NT2/D1 (cell line): ENCODE results near the gene FHAD1.

Experiments
- DNase-seq: peaks from one replicate; pipeline ENCODE4 v3.0.0-alpha.2; 2011; ENCODE audit warnings: low read depth, low spot score
- H3K27me3 ChIP-seq: 2 replicates; pipeline ENCODE4 v1.6.0; 2011; ENCODE audit warnings: mild to moderate bottlenecking; ENCODE audit not compliant: insufficient read length, insufficient read depth
- H3K36me3 ChIP-seq: 2 replicates; pipeline ENCODE4 v1.6.1; 2011; ENCODE audit warnings: mild to moderate bottlenecking, low read length, mixed read lengths; ENCODE audit not compliant: insufficient read depth, insufficient read length
- H3K4me1 ChIP-seq: 2 replicates; pipeline ENCODE4 v1.5.1; 2011; ENCODE audit not compliant: insufficient read depth, insufficient read length
- H3K4me3 ChIP-seq: 2 replicates; pipeline ENCODE4 v1.5.1; 2011; ENCODE audit warnings: low read depth; ENCODE audit not compliant: insufficient read length
- H3K9ac ChIP-seq: 2 replicates; pipeline ENCODE4 v1.6.0; 2011; ENCODE audit warnings: low read depth; ENCODE audit not compliant: insufficient read length
- H3K9me3 ChIP-seq: 2 replicates; pipeline ENCODE4 v1.5.1; 2011; ENCODE audit warnings: mild to moderate bottlenecking, low read length; ENCODE audit not compliant: insufficient read depth
- SUZ12 ChIP-seq: IDR thresholded peaks from 2 replicates; pipeline ENCODE4 v1.6.1; 2011; ENCODE audit not compliant: insufficient read length, insufficient read depth; ENCODE audit errors: extremely low read depth
- YY1 ChIP-seq: IDR thresholded peaks from 2 replicates; pipeline ENCODE4 v1.6.1; 2011; ENCODE audit not compliant: insufficient read length, insufficient read depth
- ZNF274 ChIP-seq: IDR thresholded peaks from 2 replicates; pipeline ENCODE4 v1.6.1; 2011; ENCODE audit warnings: mild to moderate bottlenecking, low read depth, low read length

The FHAD1 gene

GRCh38 chr1:15357612-15358207, 110.7 kb downstream of the FHAD1 start:
- Histone ChIP-seq H3K4me1 (no peaks in the 10 kb centered on the region), H3K27me3 (no peaks in the 10 kb centered on the region), H3K36me3 (no peaks in the 10 kb centered on the region), H3K9ac (no peak overlapping the region), H3K4me3 (no peak overlapping the region), H3K9me3 (no peaks in the 10 kb centered on the region)
- no peak for DNase-seq
- TF ChIP-seq SUZ12 (no peak), ZNF274 (no peak), YY1 (no peak)

- no peaks in the 10 kb centered on the region for H3K4me1 ChIP-seq
- DNase-seq = no peak
- TF ChIP-seq ZNF274 (no peak), SUZ12 (no peak), YY1 (no peak)
- no peaks in the 10 kb centered on the region for H3K27me3 ChIP-seq
- H3K36me3 ChIP-seq = no peaks in the 10 kb centered on the region
- no peak overlapping the region for H3K9ac ChIP-seq
- H3K4me3 ChIP-seq = no peak overlapping the region
- H3K9me3 ChIP-seq = no peaks in the 10 kb centered on the region
Measured at GRCh38 chr1:15358565-15359133, 111.6 kb downstream of the FHAD1 start.

GRCh38 chr1:15360700-15361099, 113.7 kb downstream of the FHAD1 start:
- no peaks in the 10 kb centered on the region for H3K4me1 ChIP-seq
- no peaks in the 10 kb centered on the region for H3K9me3 ChIP-seq
- H3K4me3 ChIP-seq = no peak overlapping the region
- no peaks in the 10 kb centered on the region for H3K27me3 ChIP-seq
- DNase-seq = no peak
- no peak overlapping the region for H3K9ac ChIP-seq
- H3K36me3 ChIP-seq = no peaks in the 10 kb centered on the region
- no peak for TF ChIP-seq SUZ12
- no peak for TF ChIP-seq ZNF274
- TF ChIP-seq YY1 = no peak

DNA sequence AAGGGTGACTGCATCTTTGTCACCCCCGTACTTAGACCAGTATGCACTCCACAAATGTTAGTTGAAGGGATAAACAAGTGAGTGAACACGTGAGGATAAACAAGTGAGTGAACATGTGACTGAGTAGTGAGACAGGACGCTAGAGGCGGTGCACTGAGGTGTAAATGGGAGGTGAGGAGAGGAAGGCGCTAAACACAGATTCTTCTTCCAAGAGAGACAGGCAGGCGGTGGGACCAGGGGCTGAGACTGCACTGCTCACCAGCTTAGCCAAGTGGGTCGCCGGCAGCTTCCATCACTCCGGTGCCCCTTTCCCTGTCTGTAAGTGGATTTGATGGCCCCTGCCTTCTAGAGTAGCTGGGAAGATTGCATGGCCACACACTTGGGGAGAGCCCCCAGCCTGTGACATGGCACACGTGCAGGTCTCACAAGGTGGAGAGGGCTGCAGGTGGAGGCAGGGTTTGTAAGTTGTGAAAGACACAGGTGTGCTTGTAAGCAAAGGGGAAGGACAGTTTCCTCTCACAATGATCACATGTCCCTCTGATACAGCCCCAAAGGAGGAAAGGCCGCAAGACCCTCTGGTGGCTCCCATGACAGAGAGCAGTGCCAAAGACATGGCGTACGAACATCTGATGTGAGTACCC, 115.2 kb downstream of the FHAD1 start:
- H3K9ac ChIP-seq = no peak overlapping the region
- no peak for DNase-seq
- no peaks in the 10 kb centered on the region for H3K27me3 ChIP-seq
- no peaks in the 10 kb centered on the region for H3K4me1 ChIP-seq
- no peak overlapping the region for H3K4me3 ChIP-seq
- TF ChIP-seq SUZ12 = no peak
- no peak for TF ChIP-seq YY1
- no peak for TF ChIP-seq ZNF274
- H3K36me3 ChIP-seq = no peaks in the 10 kb centered on the region
- no peaks in the 10 kb centered on the region for H3K9me3 ChIP-seq

- no peaks in the 10 kb centered on the region for H3K27me3 ChIP-seq
- DNase-seq = no peak
- H3K36me3 ChIP-seq = no peaks in the 10 kb centered on the region
- no peak for TF ChIP-seq SUZ12
- TF ChIP-seq ZNF274 = no peak
- TF ChIP-seq YY1 = no peak
- no peak overlapping the region for H3K9ac ChIP-seq
- H3K4me1 ChIP-seq = no peaks in the 10 kb centered on the region
- no peaks in the 10 kb centered on the region for H3K9me3 ChIP-seq
- no peak overlapping the region for H3K4me3 ChIP-seq
Measured at GRCh38 chr1:15362737-15363128, 115.7 kb downstream of the FHAD1 start.

- Histone ChIP-seq H3K27me3 (no peaks in the 10 kb centered on the region), H3K4me1 (no peaks in the 10 kb centered on the region), H3K4me3 (no peak overlapping the region), H3K9ac (no peak overlapping the region), H3K36me3 (no peaks in the 10 kb centered on the region), H3K9me3 (no peaks in the 10 kb centered on the region)
- DNase-seq = no peak
- no peak for TF ChIP-seq ZNF274
Measured at GRCh38 chr1:15364740-15365139, 117.7 kb downstream of the FHAD1 start.

- Histone ChIP-seq H3K9me3 (no peaks in the 10 kb centered on the region), H3K4me1 (peaks cover 6% of the 10 kb centered on the region), H3K27me3 (no peaks in the 10 kb centered on the region), H3K36me3 (no peaks in the 10 kb centered on the region), H3K4me3 (no peak overlapping the region), H3K9ac (no peak overlapping the region)
- TF ChIP-seq ZNF274 = no peak
- TF ChIP-seq SUZ12 = no peak
- TF ChIP-seq YY1 = no peak
- DNase-seq = no peak
Measured at GRCh38 chr1:15368888-15369287, 121.9 kb downstream of the FHAD1 start.
